CD4-positive, CD25-positive, alpha-beta regulatory T cell (primary cell): ENCODE measurements around the gene BAIAP2L1. TPM values are rescaled to one million over a fixed set of nuclear protein-coding genes. Genes with fewer than 3 reads are reported as not detected.

ENCODE experiments used
- ATAC-seq, 2 donors: fragments of 150-1000 bp; cut with Tn5 transposase; one replicate each; pipeline ENCODE4 v1.10.0; 2021; ENCODE audit warnings: low read depth in 2 of 2, moderate number of reproducible peaks in 2 of 2, moderate library complexity in 1 of 2
- DNase-seq, 3 donors: peaks; one replicate each; pipeline versions ENCODE4 v3.0.0 to v3.0.0-alpha.2; 2012 to 2022; ENCODE audit warnings: mixed read lengths in 1 of 3
- H3K27ac ChIP-seq: one replicate; pipeline ENCODE4 v1.7.0; 2013; ENCODE audit warnings: mild to moderate bottlenecking, low read length; ENCODE audit not compliant: insufficient read depth, poor library complexity, severe bottlenecking
- H3K27me3 ChIP-seq: one replicate; pipeline ENCODE4 v1.7.0; 2013; ENCODE audit warnings: low read length; ENCODE audit not compliant: control insufficient read depth, insufficient read depth
- H3K36me3 ChIP-seq: one replicate; pipeline ENCODE4 v1.7.0; 2013; ENCODE audit warnings: mild to moderate bottlenecking, low read length, moderate library complexity; ENCODE audit not compliant: control insufficient read depth, insufficient read depth
- H3K4me1 ChIP-seq: 2 replicates; pipeline ENCODE4 v1.7.0; 2013; ENCODE audit warnings: mild to moderate bottlenecking, low read length; ENCODE audit not compliant: insufficient read depth, control insufficient read depth, poor library complexity, severe bottlenecking
- H3K4me3 ChIP-seq: one replicate; pipeline ENCODE4 v1.7.0; 2013; ENCODE audit warnings: low read depth, mild to moderate bottlenecking, low read length, moderate library complexity
- H3K9me3 ChIP-seq, 2 experiments: 1 replicate in 1 of 2; 2 replicates in 1 of 2; pipeline ENCODE4 v1.7.0; 2013; ENCODE audit warnings: low read length in 2 of 2, mild to moderate bottlenecking in 1 of 2, moderate library complexity in 1 of 2; ENCODE audit not compliant: control insufficient read depth in 2 of 2
- H3K27ac Mint-ChIP-seq, 3 donors: one replicate each; pipeline ENCODE4 v1.8.0; 2020 to 2022; ENCODE audit warnings: mild to moderate bottlenecking in 3 of 3, mixed read lengths in 3 of 3, moderate library complexity in 2 of 3
- H3K27me3 Mint-ChIP-seq: one replicate; pipeline ENCODE4 v1.8.0; 2022; ENCODE audit warnings: mild to moderate bottlenecking, mixed read lengths
- H3K36me3 Mint-ChIP-seq: one replicate; pipeline ENCODE4 v1.8.0; 2020; ENCODE audit warnings: mixed read lengths
- H3K4me1 Mint-ChIP-seq, 4 donors: one replicate each; pipeline ENCODE4 v1.8.0; 2020 to 2022; ENCODE audit warnings: mixed read lengths in 4 of 4, mild to moderate bottlenecking in 1 of 4
- H3K4me3 Mint-ChIP-seq, 4 donors: one replicate each; pipeline ENCODE4 v1.8.0; 2020 to 2022; ENCODE audit warnings: mild to moderate bottlenecking in 4 of 4, mixed read lengths in 4 of 4, moderate library complexity in 3 of 4
- H3K9me3 Mint-ChIP-seq, 7 donors: one replicate each; pipeline ENCODE4 v1.8.0; 2020 to 2022; ENCODE audit warnings: mixed read lengths in 7 of 7, mild to moderate bottlenecking in 3 of 7, moderate library complexity in 2 of 7
- polyA plus RNA-seq, 4 donors: library from polyadenylated mRNA; unstranded; fragments of 300-500 nt; fragmentation: Illumina TruSeq; gene quantifications; one replicate each; pipeline ENCODE4 v1.2.3, GENCODE V29; 2021
- total RNA-seq: library from RNA; stranded (reverse); gene quantifications from one replicate; pipeline ENCODE4 v1.2.3, GENCODE V29; 2022

BAIAP2L1 gene
- total and polyA plus RNA-seq, 5 donors from 2014 or later = 0.12 to 0.86 (median 0.57) TPM

GRCh38 chr7:98295467-98296192 is 105.3 kb downstream of the BAIAP2L1 start:
- Histone ChIP-seq H3K4me3 (no peak overlapping the region), H3K27me3 (no peaks in the 10 kb centered on the region), H3K36me3 (peaks cover 11% of the 10 kb centered on the region), H3K27ac (no peak overlapping the region), H3K9me3 (no peaks in the 10 kb centered on the region), H3K4me1 (no peaks in the 10 kb centered on the region)
- Mint-ChIP-seq H3K4me3 (no peak overlapping the region), H3K36me3 (no peaks in the 10 kb centered on the region), H3K9me3 (no peaks in the 10 kb centered on the region), H3K27me3 (no peaks in the 10 kb centered on the region), H3K27ac (no peak overlapping the region), H3K4me1 (no peaks in the 10 kb centered on the region)
- DNase-seq = no peak
- no peak for ATAC-seq

- H3K9me3 Mint-ChIP-seq = no peaks in the 10 kb centered on the region
- ATAC-seq = peak in 1 of 2 donors; percentile 46
- peak in 1 of 3 donors; percentile 16 for DNase-seq
These were observed 106.0 kb downstream of the BAIAP2L1 start for GRCh38 chr7:98294798-98295382.

GRCh38 chr7:98294326-98294725 is 106.6 kb downstream of the BAIAP2L1 start:
- DNase-seq = no peak
- H3K27ac Mint-ChIP-seq = no peak overlapping the region
- H3K27ac ChIP-seq = no peak overlapping the region

More at GRCh38 chr7:98294798-98295382, 106.0 kb downstream of the BAIAP2L1 start:
- H3K27me3 ChIP-seq = no peaks in the 10 kb centered on the region
- H3K27ac Mint-ChIP-seq = no peak overlapping the region
- peaks cover 11% of the 10 kb centered on the region for H3K36me3 ChIP-seq
- H3K27ac ChIP-seq = no peak overlapping the region
- H3K4me1 ChIP-seq = no peaks in the 10 kb centered on the region
- H3K27me3 Mint-ChIP-seq = no peaks in the 10 kb centered on the region
- no peaks in the 10 kb centered on the region for H3K9me3 ChIP-seq
- no peak overlapping the region for H3K4me3 Mint-ChIP-seq
- no peak overlapping the region for H3K4me3 ChIP-seq
- no peaks in the 10 kb centered on the region for H3K4me1 Mint-ChIP-seq
- no peaks in the 10 kb centered on the region for H3K36me3 Mint-ChIP-seq

DNA sequence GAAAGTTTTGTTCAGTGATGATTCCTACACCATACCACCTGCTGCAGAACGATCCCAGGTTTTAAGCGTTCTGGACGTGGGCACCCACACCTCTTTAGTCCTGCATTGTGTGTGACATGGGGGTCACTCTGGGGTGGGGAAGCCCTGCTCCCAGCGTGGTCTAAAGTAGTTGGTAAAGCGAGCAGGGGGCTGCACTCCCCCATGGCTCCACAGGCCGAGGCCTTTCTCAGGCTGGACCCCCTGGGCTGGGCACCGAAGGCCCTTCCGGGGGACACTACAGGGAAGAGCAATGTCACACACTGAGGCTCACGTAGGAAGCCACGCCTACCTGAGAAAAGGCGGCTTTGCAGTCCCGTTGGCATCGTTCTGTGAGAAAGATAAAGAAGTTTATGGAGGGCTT is 107.1 kb downstream of the BAIAP2L1 start:
- Mint-ChIP-seq H3K4me1 (peaks cover 0 to 3% (median 1%) of the 10 kb centered on the region in 4 donors), H3K9me3 (no peaks in the 10 kb centered on the region), H3K36me3 (no peaks in the 10 kb centered on the region), H3K27me3 (no peaks in the 10 kb centered on the region), H3K4me3 (no peak overlapping the region), H3K27ac (no peak overlapping the region)
- H3K27ac ChIP-seq = no peak overlapping the region
- H3K9me3 ChIP-seq = no peaks in the 10 kb centered on the region
- ATAC-seq (no peak), DNase-seq (no peak)
- H3K27me3 ChIP-seq = no peaks in the 10 kb centered on the region
- H3K4me1 ChIP-seq = no peaks in the 10 kb centered on the region
- no peak overlapping the region for H3K4me3 ChIP-seq
- peaks cover 11% of the 10 kb centered on the region for H3K36me3 ChIP-seq

More at GRCh38 chr7:98294326-98294725, 106.6 kb downstream of the BAIAP2L1 start:
- no peak overlapping the region for H3K4me3 ChIP-seq
- H3K4me1 Mint-ChIP-seq = peaks cover 0 to 3% (median 1%) of the 10 kb centered on the region in 4 donors
- no peaks in the 10 kb centered on the region for H3K9me3 ChIP-seq
- H3K27me3 ChIP-seq = no peaks in the 10 kb centered on the region
- ATAC-seq = no peak
- peaks cover 11% of the 10 kb centered on the region for H3K36me3 ChIP-seq
- H3K9me3 Mint-ChIP-seq = no peaks in the 10 kb centered on the region
- no peaks in the 10 kb centered on the region for H3K36me3 Mint-ChIP-seq
- H3K4me3 Mint-ChIP-seq = no peak overlapping the region
- no peaks in the 10 kb centered on the region for H3K27me3 Mint-ChIP-seq
- H3K4me1 ChIP-seq = no peaks in the 10 kb centered on the region

DNA sequence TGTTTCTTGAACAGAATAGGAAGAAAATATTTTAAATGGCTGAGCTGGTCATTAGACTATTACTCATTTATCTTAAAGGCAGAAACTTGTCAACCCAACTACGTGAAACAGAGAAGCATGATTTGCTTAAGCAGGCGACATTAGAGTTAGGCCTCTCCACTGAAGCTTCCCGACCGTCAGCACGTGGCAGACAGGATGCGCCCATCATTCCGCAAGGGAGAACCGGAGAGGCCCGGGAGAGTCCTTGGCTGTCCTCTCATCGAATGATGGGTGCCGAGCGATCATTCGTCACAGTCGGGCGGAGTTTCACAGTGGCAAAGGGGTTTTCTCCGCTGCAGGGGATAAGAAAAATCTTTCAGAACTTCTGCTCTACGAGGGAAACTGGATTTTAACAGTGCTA is 107.6 kb downstream of the BAIAP2L1 start:
- H3K27ac ChIP-seq = no peak overlapping the region
- no peaks in the 10 kb centered on the region for H3K9me3 ChIP-seq
- H3K27ac Mint-ChIP-seq = no peak overlapping the region
- H3K36me3 ChIP-seq = peaks cover 11% of the 10 kb centered on the region
- H3K36me3 Mint-ChIP-seq = no peaks in the 10 kb centered on the region
- no peak overlapping the region for H3K4me3 Mint-ChIP-seq
- H3K27me3 ChIP-seq = no peaks in the 10 kb centered on the region
- H3K9me3 Mint-ChIP-seq = no peaks in the 10 kb centered on the region
- peaks cover 0 to 6% (median 2%) of the 10 kb centered on the region in 4 donors for H3K4me1 Mint-ChIP-seq
- DNase-seq (no peak), ATAC-seq (no peak)
- no peaks in the 10 kb centered on the region for H3K4me1 ChIP-seq
- no peak overlapping the region for H3K4me3 ChIP-seq
- H3K27me3 Mint-ChIP-seq = no peaks in the 10 kb centered on the region

DNA sequence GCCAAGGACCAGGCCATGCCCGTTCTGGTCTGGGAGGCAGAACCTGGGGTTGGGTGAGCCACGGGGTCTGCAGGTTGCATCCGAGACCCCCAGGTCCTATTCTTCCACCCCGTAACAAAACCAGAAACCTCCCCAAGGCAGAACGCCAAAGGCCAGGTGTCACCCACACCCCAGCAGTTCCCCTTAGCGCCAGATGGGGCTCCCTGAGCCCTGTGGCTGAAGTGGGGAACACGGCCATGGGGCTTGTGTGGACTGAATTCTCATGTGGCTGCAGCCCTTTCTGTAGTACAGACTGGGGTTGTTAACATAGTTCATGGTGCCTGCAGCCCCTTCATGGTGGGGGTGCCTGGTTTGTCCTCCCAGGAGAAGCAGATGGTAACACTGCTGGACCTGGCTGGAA is 109.2 kb downstream of the BAIAP2L1 start:
- Histone ChIP-seq H3K9me3 (no peaks in the 10 kb centered on the region), H3K36me3 (peaks cover 11% of the 10 kb centered on the region), H3K27me3 (no peaks in the 10 kb centered on the region), H3K4me3 (no peak overlapping the region), H3K27ac (no peak overlapping the region), H3K4me1 (no peaks in the 10 kb centered on the region)
- no peak overlapping the region for H3K27ac Mint-ChIP-seq
- H3K36me3 Mint-ChIP-seq = no peaks in the 10 kb centered on the region
- H3K9me3 Mint-ChIP-seq = no peaks in the 10 kb centered on the region
- H3K4me1 Mint-ChIP-seq = peaks cover 0 to 11% (median 2%) of the 10 kb centered on the region in 4 donors
- H3K4me3 Mint-ChIP-seq = no peak overlapping the region
- H3K27me3 Mint-ChIP-seq = no peaks in the 10 kb centered on the region
- DNase-seq (no peak), ATAC-seq (no peak)

GRCh38 chr7:98289333-98289875 is 111.5 kb downstream of the BAIAP2L1 start:
- ATAC-seq = no peak
- no peaks in the 10 kb centered on the region for H3K9me3 ChIP-seq
- no peak overlapping the region for H3K27ac ChIP-seq
- DNase-seq = no peak
- no peak overlapping the region for H3K4me3 Mint-ChIP-seq
- no peak overlapping the region for H3K4me3 ChIP-seq
- H3K27me3 Mint-ChIP-seq = no peaks in the 10 kb centered on the region
- no peaks in the 10 kb centered on the region for H3K36me3 Mint-ChIP-seq
- H3K27ac Mint-ChIP-seq = no peak overlapping the region
- no peaks in the 10 kb centered on the region for H3K9me3 Mint-ChIP-seq
- H3K36me3 ChIP-seq = peaks cover 11% of the 10 kb centered on the region
- peaks cover 14% of the 10 kb centered on the region for H3K4me1 ChIP-seq
- no peaks in the 10 kb centered on the region for H3K27me3 ChIP-seq
- peaks cover 0 to 28% (median 6%) of the 10 kb centered on the region in 4 donors for H3K4me1 Mint-ChIP-seq
